Epithelial cell of prostate (primary cell): ENCODE measurements around the gene TMEM151A.
A peak's percentile ranks its signal among the peaks of the same experiment; 100 is the strongest.
"Not testable (repeated sequence)": the region's sequence is repeated elsewhere in the genome, so short reads cannot be mapped to it uniquely, and the experiment has no call there.

Experiments used
- DNase-seq: peaks from one replicate; pipeline ENCODE4 v3.0.0-alpha.2; 2011; ENCODE audit warnings: low read depth, low spot score
- H3K27ac ChIP-seq: fragments of 450-650 bp; 2 replicates; pipeline ENCODE4 v1.5.1; 2017; ENCODE audit warnings: mild to moderate bottlenecking

TMEM151A gene

DNA sequence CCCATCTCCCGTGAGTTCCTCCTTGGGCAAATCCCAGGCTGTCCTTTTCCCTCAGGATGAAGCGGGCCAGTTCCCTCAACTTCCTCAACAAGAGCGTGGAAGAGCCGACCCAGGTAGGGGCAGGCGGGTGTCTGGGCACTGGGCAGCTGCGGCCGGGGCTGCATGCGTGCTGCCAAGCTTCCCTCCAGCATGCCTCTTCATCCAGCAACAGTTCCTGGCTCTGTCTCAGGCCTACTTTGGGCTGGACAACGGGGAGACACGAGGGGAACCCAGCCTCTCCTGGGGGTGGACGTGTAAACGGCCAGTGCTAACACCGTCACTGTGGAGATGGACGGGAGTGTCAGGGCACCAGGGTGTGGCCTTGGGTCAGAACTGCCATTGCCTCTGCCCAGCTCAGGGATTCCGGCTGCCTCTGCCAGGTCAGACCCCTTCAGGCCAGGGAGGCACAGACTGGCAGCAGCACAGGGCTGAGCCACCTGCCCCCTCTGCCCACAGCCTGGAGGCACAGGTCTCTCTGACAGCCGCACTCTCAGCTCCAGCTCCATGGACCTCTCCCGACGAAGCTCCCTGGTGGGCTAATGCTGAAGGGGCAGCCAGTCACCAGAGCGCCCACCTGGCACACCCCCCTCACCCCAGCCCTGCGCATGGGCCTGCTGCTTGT is 25.2 kb upstream of the TMEM151A start:
- no peak overlapping the region for H3K27ac ChIP-seq

GRCh38 chr11:66267039-66267378 is 24.7 kb upstream of the TMEM151A start:
- DNase-seq: no peak
- H3K27ac ChIP-seq: peak overlapping the region; percentile 75

More for the DNA sequence above, 25.2 kb upstream of the TMEM151A start:
- no peak for DNase-seq

DNA sequence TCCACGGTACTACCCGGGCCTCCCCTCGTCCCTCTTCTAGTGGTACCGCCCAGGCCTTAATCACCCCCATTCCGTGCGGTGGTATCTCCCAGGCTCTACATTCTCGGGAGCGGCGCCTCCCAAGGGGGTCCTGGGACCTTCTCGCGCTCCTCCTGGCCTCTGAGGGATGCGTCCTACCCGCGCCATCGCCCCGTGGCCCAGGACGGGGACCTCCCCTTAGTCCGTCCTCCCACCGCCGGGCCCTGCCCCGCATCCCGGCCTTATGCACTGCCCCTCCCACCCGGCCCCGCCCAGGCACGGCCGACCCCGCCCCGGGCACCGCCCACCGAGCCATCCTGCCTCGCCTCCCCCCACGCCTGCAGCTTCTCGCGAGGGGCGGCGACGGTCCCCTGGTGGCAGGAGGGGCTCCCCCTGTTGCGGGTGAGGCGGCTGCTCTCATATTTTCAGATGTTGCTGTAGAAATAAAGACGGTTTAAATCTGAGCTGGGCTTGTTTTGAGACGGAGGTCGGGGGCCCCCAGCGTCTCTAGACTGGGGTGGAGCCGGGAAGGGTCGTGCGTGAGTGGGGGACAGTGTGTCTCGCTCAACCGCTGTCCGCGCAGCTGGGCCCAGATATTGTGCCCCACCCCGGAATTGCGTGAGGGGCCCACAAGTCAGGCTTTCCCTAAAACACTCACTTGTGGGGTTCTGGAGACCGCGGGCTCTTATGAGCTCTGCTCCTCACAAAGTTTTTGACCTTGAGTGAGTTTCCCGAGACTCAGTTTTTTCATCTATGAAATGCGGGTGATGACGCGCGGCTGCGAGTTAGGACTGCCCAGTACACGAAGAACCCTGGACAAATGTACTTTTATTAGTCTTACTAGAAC is 24.1 kb upstream of the TMEM151A start:
- DNase-seq: no peak
- H3K27ac ChIP-seq: peak overlapping the region; percentile 75

DNA sequence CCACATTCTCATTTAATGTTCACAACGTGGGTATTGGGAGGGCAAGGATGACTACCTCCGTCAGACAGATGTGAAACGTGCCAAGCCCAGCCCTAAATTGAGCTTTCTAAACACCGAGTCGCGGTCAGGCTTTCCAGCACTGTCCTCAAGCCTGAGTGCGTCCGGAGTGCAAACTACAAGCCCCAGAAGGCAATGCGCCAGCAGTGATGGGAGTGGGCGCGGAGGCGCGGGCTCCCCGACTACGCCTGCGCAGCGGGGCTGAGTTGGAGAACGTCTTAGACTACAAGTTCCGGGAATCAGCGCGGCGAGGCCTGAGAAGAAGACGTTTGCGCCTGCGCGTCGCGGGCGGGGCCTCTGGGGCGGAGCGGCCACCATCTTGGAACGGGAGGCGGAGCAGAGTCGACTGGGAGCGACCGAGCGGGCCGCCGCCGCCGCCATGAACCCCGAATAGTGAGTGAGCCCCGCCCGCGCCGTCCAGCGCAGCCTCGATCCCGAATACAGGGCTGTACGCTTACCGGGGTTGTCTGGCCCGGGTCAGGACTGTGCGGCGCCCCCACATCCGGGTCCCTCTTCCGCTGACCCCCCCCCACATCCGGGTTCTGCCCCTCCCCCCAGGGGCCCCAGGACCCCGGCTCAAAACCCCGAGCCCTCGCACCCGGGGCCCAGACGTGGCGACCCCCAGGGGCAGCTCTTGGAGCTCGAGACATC is 23.3 kb upstream of the TMEM151A start, which contains the start of gene RAB1B:
TSS of gene RAB1B (plus strand) at position 396 of the 708 bp plus-strand sequence. CDS start at position 437, 41 bp downstream.
- peak; percentile 93 for DNase-seq
- H3K27ac ChIP-seq: peak within 1 kb of the TSS; percentile 75

DNA sequence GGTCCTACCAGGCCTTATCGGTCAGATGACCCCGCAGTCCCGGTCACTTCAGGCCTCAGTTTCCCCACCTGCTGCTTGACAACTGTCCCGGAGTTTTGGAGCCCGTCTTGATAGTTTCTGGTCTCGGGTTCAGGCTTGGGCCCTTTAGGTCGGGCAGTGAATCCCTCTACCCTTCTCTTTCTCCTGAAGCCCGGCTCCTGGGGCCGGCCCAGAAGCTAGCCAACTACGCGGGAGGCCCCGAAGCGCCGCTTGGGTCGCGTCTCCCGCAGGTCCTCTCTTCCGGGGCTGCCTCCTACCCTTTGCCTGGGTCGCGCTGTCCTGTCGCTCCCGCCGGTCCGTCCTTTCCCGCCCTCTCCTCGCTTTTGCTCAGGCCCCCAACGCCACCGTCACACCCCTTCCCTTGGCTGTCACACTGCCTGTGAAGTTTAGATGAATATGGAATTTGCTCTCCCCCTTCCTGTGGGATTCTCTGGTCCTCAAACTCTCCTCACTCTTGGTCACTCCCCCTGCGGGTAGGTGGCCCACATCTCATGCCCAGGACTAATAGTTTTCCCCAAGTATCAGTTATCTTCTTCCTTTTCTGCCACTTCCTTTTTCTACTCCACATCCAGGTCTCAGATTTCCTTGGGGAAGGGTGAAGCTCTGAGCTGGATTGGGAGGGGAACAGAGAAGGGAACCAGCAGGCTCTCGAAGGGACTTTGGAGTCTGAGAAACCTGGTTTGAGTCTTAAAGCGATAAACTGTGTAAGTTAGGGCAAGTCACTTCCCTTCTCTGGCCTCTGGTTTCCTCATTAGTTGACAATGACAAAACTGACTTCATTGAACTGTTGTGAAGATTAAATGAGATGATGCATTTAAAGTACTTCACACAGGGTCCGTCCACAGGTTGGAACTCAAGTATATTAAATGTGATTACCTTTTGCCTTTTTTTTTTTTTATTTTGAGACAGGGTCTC is 22.5 kb upstream of the TMEM151A start:
- H3K27ac ChIP-seq: peak overlapping the region; percentile 75
- DNase-seq: no peak

- no peak for DNase-seq
- H3K27ac ChIP-seq: no peak overlapping the region
Observed at GRCh38 chr11:66271816-66272215, 19.9 kb upstream of the TMEM151A start.

DNA sequence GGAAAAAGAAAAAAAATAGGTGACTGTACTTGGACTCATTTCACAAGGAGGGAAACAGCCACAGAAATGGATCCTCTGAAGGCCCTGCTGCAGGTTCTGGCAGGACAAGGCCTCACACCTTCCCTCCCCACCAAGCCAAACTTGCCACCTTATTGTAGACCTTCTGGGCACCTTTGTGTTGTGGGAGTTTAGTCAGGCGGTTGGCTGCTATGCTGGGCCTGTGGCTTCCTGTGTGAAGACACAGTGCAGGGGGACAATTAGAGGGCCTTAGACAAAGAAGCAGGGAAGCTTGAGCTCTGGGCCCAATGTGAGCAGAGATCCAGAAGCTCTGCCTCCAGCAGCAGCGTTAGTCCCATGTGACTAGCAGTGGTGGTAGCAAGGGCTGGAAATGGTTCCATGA is 19.1 kb upstream of the TMEM151A start:
- H3K27ac ChIP-seq: no peak overlapping the region
- no peak for DNase-seq

- H3K27ac ChIP-seq: no peak overlapping the region
- no peak for DNase-seq
Observed at GRCh38 chr11:66274219-66274618, 17.5 kb upstream of the TMEM151A start.

- no peak overlapping the region for H3K27ac ChIP-seq
- no peak for DNase-seq
Observed at GRCh38 chr11:66275396-66275795, 16.3 kb upstream of the TMEM151A start.

GRCh38 chr11:66275984-66276612 is 15.6 kb upstream of the TMEM151A start:
- DNase-seq: no peak
- H3K27ac ChIP-seq: no peak overlapping the region

DNA sequence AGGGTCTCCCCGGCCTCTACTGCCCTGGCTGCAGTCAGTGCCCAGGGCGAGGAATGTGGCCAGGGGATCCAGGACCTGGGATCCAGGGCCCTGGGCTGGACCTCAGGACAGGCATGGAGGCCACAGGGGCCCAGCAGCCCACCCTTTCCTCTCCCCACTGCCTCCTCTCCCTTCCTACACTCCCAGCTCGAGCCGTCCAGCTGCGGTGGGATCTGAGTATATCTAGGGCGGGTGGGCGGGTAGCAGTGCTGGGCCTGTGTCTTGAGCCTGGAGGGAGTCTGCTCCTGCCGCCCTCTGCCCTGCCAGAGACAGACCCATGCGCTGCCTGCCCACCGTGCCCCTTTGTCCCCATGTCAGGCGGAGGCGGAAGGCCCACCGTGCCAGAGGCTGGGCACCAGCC is 15.1 kb upstream of the TMEM151A start:
- DNase-seq, H3K27ac ChIP-seq: not testable (repeated sequence)

DNA sequence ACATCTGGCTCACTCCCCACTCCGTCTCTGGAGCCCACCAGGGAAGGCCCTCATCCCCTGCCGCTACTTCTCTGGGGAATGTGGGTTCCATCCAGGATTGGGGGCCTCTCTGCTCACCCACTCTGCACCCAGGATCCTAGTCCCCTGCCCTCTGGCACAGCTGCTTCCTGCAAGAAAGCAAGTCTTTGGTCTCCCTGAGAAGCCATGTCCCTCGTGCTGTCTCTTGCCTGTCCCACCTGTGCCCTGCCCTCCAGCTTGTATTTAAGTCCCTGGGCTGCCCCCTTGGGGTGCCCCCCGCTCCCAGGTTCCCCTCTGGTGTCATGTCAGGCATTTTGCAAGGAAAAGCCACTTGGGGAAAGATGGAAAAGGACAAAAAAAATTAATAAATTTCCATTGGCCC is 14.6 kb upstream of the TMEM151A start:
- DNase-seq, H3K27ac ChIP-seq: not testable (repeated sequence)

- DNase-seq: no peak
- no peak within 1 kb of the TSS for H3K27ac ChIP-seq
Observed at GRCh38 chr11:66277471-66278362, 14.0 kb upstream of the TMEM151A start, which contains the start of gene CNIH2. TSS of gene CNIH2 (plus strand) at chr11:66278175. CDS start at chr11:66278457, 282 bp downstream.

GRCh38 chr11:66278363-66279091 is 13.2 kb upstream of the TMEM151A start:
- no peak for DNase-seq
- H3K27ac ChIP-seq: no peak overlapping the region

DNA sequence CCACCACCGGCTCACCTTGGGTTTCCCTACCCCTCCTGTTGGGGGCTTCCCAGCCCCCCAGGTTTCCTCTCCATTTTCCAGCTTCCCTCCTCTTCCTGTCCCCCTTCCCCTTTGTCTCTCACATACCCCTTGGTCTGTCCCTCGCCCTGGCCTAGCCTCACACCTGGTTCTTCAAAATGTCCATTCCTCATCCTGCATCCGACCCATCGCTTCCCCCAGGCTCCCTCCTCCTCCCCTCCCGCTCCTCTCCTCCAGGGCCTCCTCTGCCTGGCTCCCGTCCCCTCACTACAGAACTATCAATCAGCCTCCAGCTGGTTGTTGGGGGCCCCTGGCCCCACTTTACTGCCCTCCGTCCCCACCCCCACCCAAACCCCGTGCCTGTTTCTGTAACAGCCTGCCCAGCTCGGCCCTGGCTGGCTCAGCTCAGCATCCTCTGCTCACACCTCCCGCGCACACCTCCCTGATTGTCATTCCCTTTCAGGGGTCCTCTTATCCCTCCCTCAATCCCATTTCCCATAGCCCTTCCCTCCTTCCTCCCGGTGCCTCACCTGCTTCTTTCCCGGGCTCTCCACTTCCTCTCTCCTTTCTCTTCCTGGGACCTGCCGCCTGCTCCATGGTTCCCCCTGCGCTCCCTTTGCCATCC is 12.5 kb upstream of the TMEM151A start:
- no peak for DNase-seq
- no peak overlapping the region for H3K27ac ChIP-seq

- no peak overlapping the region for H3K27ac ChIP-seq
- DNase-seq: no peak
Observed at GRCh38 chr11:66280428-66280827, 11.3 kb upstream of the TMEM151A start.

- DNase-seq: no peak
- H3K27ac ChIP-seq: no peak overlapping the region
Observed at GRCh38 chr11:66281001-66281400, 10.7 kb upstream of the TMEM151A start.
